Cardiac septum (tissue), 1 donor: Measurements from ENCODE around the gene SOBP. TPM values are rescaled to one million over a fixed set of nuclear protein-coding genes. Genes with fewer than 3 reads are reported as not detected.
"Not testable (repeated sequence)": the region's sequence is repeated elsewhere in the genome, so short reads cannot be mapped to it uniquely, and the experiment has no call there.

Source experiments
- DNase-seq: peaks from one replicate; pipeline ENCODE4 v3.0.0-alpha.2; 2020; ENCODE audit warnings: low spot score
- intact Hi-C: fragments of 100-400 bp; cut with DNase I; formaldehyde crosslinking; loops from one replicate; pipeline ENCODE4 v1.14.0; 2022
- long read RNA-seq: library from polyadenylated mRNA; unstranded; transcript quantifications from one replicate; pipeline ENCODE4 v2.0.0, GENCODE V29; 2021
- total RNA-seq: library from RNA; stranded (reverse); fragmentation: NEBNext Ultra II Directional; extraction: Animal tissue kit (Norgen Biotek cat#: 25700); gene quantifications from one replicate; pipeline ENCODE4 v1.2.1, GENCODE V29; 2021
- donor health status: DM: no; HTN: no; CAD: no.

SOBP gene, protein sequence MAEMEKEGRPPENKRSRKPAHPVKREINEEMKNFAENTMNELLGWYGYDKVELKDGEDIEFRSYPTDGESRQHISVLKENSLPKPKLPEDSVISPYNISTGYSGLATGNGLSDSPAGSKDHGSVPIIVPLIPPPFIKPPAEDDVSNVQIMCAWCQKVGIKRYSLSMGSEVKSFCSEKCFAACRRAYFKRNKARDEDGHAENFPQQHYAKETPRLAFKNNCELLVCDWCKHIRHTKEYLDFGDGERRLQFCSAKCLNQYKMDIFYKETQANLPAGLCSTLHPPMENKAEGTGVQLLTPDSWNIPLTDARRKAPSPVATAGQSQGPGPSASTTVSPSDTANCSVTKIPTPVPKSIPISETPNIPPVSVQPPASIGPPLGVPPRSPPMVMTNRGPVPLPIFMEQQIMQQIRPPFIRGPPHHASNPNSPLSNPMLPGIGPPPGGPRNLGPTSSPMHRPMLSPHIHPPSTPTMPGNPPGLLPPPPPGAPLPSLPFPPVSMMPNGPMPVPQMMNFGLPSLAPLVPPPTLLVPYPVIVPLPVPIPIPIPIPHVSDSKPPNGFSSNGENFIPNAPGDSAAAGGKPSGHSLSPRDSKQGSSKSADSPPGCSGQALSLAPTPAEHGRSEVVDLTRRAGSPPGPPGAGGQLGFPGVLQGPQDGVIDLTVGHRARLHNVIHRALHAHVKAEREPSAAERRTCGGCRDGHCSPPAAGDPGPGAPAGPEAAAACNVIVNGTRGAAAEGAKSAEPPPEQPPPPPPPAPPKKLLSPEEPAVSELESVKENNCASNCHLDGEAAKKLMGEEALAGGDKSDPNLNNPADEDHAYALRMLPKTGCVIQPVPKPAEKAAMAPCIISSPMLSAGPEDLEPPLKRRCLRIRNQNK
- total RNA-seq: 28.7 TPM
- long read RNA-seq, full-length matches to known transcripts: 5 of 84 reads
- long read RNA-seq, partial matches to known transcripts: 56 of 84 reads
- long read RNA-seq, other reads (novel, unspliced or antisense): 23 of 84 reads

DNA sequence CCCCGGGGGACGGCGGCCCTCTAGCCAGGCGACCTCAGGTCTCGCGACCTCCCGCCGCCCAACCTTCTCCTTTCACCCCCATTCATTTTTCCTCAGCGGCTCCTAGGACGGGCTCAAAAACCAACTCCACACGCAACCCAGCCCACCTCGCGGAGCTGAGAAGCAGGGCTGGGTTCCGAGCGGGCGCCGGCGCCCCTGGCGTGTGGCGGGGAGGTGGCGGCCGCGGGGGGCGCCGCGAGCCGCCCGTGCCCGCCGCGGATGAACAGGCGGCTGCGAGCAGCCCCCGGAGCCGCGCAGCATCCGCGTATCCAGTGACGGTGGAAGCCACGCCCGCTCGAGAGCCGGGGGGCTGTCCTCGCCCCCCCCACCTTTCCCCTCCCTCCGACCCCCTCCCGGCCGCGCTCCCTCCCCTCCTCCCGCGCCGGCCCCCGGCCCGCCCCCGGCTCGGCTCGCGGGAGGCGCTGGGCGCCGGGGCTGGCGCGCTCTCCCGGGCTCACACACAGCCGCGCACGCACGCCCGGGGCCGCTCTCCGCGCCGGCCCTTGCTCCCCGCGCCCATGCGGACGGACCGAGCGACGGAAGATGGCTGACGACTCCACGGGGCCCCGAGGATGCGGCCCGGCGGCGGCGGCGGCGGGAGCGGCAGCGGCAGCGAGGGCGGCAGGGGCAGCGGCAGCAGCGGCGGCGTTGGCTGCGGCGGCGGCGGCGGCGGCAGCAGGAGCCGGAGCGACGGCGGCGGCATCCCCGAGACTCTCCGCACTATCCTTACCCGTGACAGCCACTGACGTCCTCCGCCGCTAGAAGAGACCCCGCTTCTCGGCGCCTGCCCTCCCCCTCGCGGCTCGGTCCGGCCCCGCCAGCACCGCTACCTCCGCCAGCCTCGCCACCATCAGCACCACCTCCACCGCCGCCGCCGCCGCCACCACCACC lies at the start of gene SOBP:
TSS of gene SOBP (plus strand) at position 482 of the 930 bp plus-strand sequence. CDS start 500 bp downstream, outside the sequence.
- DNase-seq: peak; percentile 84
- intact Hi-C loops: loop anchor here (2.0 to 10.0 kb wide), 4 partner anchors 31 to 375 kb away; partner anchors contain the start of genes BEND3 and PDSS2

DNA sequence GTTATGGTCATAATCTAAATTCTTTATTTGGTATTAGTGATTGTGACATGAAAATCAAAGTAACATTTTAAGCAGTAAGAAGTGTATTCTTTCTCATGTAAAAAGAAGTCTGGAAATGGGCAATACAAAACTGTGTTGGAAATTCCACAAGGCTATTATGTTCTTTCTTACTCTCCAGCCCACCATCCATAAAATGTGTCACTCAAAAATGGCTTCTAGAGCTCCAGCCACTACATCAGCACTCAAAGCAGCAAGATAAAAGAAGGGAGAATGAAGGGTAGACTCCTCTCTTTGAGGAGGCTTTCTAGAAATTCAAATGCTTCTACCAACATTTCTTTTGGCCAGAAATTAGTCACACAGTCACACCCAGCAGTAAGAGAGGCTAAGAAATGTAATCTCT lies 49.0 kb upstream of the SOBP start:
- DNase-seq: no peak
- intact Hi-C loops: no loop called here

DNA sequence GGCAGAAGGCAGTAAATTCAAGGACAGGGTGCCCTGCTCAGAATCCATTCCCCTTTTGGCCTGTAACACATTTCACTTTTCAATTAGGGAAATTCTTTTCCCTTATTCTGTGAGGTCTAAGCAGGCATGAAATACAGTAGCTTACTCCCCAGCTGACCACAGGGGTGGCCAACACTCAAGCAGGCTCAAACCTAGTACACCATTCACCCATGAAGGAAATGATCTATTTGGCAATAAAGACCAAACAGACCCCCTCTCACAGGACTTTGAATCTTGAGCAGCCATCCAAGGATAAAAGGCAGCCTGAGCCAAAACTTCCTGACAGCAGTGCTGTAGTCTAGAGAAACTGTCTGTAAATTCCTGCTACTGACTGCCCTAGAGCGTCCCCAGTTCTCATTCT lies 48.2 kb upstream of the SOBP start:
- no peak for DNase-seq
- intact Hi-C loops: no loop called here

DNA sequence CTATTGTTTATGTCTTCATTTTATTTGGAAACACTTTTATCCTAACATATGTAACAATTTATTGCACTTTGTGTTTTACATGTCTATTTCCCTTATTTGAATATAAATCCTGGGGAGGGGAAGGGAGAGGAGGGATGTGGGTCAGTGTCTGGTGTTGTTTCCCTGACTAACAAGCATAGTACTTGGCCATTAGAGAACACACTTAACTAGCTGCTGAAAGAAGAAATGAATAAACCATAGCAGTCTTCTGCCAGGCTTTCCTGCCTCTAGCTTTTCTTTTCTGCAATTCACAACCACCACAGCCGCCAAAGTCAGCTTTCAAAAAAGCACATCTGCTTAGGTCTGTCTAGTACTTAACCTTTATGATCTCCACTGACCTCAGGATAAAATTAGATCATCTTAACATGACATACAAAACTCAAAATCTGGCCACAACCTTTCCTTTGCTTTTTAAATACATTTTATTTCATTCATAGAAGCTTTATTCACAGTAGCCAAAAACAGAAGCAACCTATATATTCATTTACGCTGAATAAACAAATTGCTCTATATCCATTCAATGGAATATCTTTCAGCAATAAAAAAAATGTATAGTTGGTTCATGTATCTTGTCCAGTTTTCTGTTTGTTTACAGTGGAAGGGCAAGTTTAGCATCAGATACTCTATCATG lies 46.8 kb upstream of the SOBP start:
- DNase-seq: no peak
- intact Hi-C loops: no loop called here

DNA sequence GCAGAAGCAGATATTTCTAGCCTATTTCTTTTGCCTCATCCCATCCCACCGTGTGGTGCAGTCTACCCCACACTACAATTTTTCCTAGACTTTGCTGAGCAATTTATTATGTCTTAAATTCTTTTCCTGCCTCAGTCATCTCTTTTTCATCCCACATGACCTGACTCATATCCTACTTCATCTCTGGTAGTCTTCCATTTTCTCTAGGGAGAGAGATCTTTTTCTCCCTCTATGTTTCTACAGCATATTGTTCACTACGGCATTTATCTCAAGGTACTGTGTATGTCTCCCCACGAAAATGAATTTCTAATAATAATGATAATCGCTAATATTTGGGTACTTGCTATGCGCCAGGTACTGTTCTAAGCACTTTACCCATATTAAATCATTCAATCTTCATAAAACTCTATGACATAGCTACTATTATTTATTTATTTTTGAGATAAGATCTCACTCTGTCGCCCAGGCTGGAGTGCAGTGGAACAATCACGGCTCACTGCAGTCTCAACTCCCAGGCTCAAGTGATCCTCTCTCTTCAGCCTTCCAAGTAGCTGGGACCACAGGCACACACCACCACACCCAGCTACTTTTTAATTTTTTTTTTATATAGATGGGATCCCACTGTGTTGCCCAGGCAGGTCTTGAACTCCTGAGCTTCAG lies 46.2 kb upstream of the SOBP start:
- DNase-seq: no peak
- intact Hi-C loops: no loop called here

DNA sequence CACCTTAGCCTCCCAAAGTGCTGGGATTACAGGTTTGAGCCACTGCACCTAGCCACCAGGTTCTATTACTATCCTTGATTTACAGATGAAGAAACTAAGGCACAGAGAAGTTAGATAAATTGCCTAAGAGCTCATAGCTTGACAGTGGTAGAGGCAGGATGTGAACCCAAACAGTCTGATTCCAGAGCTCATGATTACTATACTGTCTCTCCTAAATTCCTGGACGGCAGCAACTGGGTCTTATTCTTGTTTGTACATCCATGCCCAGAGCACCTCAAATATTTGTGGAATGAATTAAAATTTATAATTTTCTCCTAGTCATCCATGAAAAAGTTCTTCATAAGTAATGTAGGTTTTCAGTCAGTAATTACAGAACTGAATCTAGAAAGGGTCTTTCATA lies 45.6 kb upstream of the SOBP start:
- DNase-seq: no peak
- intact Hi-C loops: no loop called here

DNA sequence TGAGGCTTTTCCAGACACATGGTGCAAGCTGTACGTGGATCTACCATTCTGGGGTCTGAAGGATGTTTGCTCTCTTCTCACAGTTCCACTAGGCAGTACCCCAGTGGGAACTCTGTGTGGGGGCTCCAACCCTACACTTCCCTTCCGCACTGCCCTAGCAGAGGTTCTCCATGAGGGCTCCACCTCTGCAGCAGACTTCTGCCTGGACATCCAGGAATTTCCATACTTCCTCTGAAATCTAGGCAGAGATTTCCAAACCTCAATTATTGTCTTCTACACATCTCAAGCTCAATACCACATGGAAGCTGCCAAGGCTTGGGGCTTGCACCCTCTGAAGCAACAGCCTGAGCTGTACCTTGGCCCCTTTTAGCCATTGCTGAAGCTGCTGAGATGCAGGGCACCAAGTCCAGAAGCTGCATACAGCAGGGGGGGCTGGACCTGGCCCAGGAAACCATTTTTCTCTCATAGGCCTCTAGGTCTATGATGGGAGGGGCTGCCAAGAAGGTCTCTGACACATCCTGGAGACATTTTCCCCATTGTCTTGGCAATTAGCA lies 42.2 kb upstream of the SOBP start:
- DNase-seq: no peak
- intact Hi-C loops: no loop called here

DNA sequence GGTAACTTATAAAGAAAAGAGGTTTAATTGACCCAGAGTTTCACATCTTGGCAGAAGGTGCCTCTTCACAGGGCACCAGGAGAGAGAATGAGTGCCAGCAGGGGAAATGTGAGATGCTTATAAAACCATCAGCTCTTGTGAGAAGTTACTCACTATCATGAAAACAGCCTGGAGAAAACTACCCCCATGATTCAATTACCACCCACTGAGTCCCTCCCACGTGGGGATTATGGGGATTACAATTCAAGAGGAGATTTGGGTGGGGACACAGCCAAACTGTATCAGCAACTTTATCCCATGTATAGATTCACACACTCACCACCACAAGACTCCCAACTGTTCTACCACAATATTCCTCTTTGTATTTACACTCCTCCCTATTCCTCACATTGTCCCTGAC lies 41.1 kb upstream of the SOBP start:
- DNase-seq: no peak
- intact Hi-C loops: no loop called here

DNA sequence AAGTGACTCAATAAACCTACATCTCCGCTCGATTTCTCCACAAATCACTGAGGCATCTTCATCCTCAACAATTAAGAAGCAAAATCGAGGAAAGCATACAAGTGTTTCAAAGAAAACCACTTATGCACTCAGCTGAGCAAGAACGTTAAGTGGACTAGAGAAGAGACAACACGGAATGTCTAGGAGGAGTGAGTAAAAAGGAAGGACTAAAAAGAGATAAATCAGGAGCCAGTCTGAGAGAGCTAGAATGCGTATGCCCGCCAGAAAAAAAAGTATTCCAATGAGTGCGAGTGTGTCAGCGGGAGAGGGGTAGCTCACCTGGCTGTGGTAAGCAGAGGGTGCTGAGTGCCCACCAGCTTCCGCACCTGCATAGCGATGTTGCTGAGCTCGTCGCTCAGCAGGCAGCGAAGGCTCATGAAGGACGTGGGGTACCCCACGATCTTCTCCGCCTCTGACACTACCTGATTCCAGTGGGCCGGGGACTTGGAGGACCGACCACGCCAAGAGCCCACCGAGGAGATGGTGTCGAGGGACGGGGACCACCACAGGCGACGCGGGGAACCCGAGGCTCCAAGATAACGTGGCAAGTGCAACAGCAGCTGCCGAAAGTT lies 31.1 kb upstream of the SOBP start:
- intact Hi-C loops: loop anchor here (2.0 kb wide), 1 partner anchor 30 kb away; no protein-coding TSS in a partner anchor
- DNase-seq: no peak

DNA sequence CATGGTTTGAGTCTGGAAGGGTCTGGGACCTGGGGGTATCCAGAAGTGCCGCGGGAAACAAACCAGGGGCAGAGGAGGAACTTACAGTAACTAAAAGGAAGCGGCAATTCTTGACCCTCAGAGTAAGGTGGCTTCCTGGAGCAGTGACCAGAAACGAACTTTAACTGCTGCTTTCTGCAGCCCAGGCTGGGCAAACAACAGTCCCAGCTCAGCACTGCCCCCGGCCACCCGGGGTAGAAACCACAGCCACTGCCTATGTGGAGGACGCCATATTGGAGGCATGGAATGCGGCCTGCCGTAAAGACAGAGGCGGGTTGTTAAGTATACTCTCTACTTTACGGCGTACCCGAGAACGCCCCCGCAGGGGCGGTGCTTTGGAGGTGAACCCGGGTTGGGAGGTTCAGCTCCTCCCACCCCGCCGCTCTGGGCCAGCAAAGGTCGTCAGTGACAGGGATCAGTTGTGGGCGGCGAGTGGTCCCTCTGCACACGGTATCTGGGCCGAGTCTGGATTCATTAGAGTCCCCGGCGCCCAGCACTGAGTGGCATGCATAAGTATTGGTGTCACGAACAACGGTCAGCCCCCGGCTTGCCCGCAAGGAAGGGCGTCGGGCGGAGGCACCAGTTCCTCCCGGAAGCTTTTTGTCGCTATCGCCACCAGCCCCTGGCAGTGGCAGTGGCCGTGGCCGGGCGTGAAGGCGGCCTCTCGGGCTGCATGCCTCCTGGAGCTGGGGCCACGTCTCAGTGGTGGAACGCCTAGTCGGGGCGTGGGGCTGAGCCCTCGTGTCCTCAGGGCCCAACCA lies 30.4 kb upstream of the SOBP start, which contains the start of gene PDSS2:
TSS of gene PDSS2 (minus strand) at position 282 of the 800 bp plus-strand sequence. CDS start at position 3, 279 bp downstream.
- DNase-seq: peak; percentile 99
- intact Hi-C loops: loop anchor here (2.0 kb wide), 1 partner anchor 29 kb away; no protein-coding TSS in a partner anchor

DNA sequence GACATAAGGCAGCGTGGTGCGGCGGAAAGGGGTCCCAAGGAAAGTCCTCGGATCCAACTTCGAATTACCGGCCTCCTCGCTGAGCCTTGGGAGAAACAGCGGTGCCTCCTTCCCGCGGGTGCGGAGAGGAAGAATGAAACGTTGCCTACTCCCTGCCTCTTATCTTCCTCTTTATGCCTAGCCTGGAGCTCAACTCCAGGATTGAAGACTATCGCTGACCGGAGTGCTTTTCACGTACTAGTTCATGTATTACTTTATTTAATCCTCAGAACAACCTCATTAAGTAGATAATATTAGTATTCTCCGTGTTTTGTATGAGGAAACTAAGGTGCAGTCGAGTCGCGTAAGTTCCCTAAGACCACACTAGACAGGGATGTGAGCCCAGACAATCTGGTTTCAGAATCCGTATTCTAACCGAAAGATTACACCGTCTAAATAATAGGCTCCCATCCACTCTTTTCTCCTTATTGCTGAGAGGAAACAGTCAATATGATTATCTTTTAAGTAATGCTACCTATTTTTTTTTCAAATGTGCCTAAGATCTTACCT lies 29.8 kb upstream of the SOBP start:
- intact Hi-C loops: no loop called here
- DNase-seq: no peak

DNA sequence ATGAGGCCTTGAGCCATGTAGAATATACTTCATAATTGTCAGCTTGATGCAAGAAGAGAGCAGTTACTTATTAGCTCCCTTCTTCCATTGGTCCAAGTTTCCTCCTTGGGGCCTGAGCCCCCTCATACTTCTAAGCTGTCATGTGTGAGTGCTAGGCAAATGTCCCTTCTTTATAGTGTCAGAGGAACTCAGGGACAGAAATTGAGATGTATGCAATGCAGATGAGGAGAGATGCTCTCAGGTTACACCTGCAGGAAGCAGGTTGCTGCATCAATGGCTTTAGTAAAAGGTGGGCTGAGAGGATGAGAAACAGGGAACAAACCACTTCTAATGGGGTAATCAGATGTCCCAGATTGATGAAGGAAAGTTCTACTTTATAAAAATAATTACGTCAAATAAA lies 23.9 kb upstream of the SOBP start:
- intact Hi-C loops: no loop called here

DNA sequence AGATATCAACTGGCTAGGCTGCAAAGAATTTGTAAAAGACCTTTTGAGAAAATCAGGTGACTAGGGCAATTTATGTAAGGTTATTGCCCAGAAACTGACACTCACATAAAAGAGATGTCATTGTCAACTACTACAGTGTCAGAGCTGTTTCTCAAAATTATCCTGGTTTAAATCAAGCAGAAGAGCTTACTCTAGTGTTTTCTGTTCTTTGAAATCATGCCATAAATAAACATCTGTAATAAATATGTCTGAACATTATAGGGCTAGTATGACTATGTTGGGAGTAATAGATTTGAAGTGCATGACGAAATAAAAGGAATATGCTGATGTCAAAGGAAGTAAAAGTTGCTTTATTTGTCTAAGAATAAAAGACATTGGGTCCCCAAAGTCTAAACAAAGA lies 19.6 kb upstream of the SOBP start:
- intact Hi-C loops: no loop called here

More for the DNA sequence above, 23.9 kb upstream of the SOBP start:
- DNase-seq: no peak

DNA sequence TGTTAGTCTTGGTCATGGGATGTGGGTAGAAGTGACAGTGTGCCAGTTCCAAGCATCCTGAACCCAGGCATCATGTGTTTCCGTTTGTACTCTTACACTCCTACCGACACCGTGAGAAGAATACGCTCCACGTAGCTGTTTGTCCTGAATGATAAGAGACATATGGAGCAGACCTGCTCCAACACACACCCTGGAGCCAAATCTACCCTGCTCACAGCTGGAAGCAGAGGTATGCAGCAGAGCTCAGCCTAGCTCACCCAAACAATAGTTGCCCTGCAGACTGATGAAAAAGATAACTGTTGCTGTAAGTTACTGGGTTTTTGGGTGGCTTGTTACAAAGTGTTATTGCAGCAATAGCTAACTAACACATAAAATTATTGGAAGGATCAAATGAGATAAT lies 16.3 kb upstream of the SOBP start:
- intact Hi-C loops: no loop called here
- DNase-seq: no peak

More for the DNA sequence above, 19.6 kb upstream of the SOBP start:
- no peak for DNase-seq

DNA sequence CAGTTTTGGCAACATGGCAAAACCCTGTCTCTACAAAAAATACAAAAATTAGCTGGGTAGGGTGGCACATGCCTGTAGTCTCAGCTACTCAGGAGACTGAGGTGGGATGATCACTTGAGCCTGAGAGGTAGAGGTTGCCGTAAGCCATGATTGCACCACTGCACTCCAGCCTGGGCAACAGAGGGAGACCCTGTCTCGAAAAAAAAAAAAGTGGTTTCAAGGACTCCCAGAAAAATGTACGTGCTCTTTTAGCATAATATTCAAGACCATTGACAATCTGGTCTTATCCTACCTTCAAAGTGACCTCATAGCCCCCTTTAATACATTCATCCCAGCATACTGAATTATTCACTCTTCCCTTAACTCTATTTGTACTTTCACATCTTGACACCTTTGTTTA lies 14.6 kb upstream of the SOBP start:
- intact Hi-C loops, DNase-seq: not testable (repeated sequence)

DNA sequence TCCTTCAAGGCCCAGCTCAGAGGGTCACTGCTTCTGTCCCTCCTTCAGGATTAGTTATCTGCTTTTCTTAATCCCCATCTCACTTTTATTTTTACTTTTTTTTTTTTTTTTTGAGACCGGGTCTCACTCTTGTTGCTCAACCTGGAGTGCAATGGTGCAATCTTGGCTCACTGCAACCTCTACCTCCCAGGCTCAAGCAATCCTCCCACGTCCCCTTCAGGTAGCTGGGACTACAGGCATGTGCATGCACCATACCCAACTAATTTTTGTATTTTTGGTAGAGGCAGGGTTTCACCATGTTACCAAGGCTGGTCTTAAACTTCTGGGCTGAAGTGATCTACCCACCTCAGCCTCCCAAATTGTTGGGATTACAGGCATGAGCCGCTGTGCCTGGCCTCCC lies 14.1 kb upstream of the SOBP start:
- DNase-seq, intact Hi-C loops: not testable (repeated sequence)
